PC-9 (cell line): Measurements from ENCODE around the gene SERP2. TPM values are rescaled to one million over a fixed set of nuclear protein-coding genes. Genes with fewer than 3 reads are reported as not detected.

Experiments
- BruUV-seq: library from RNA; stranded (reverse); fragments of 400-500 nt; replicated peaks from 2 replicates; lab custom pipeline; 2021; lab: Mats Ljungman, UMichigan
- CTCF ChIA-PET: fragments of 300-600 bp; sonication (Branson Sonifier 250); formaldehyde crosslinking; loops from one replicate; lab custom pipeline; 2022; ENCODE audit warnings: antibody characterized with exemption; lab: Charles Lee
- POLR2A ChIA-PET: fragments of 300-600 bp; sonication (Branson Sonifier 250); formaldehyde crosslinking; loops from one replicate; lab custom pipeline; 2022; ENCODE audit warnings: antibody characterized with exemption; ENCODE audit not compliant: unreplicated experiment; lab: Charles Lee
- DNase-seq, 2 experiments: peaks; one replicate each; pipeline versions ENCODE4 v3.0.0 to v3.0.0-alpha.2; 2015 to 2022; ENCODE audit warnings: mixed read lengths in 1 of 2
- H2AFZ ChIP-seq: fragments of 200-600 bp; sonication (generic); 2 replicates; pipeline ENCODE4 v1.8.1; 2017; ENCODE audit warnings: antibody characterized with exemption
- H3F3A ChIP-seq: fragments of 200-600 bp; sonication (generic); 2 replicates; pipeline ENCODE4 v1.8.1; 2017; ENCODE audit warnings: antibody characterized with exemption, mild to moderate bottlenecking, low read depth; ENCODE audit not compliant: insufficient read depth
- H3K27ac ChIP-seq: fragments of 200-600 bp; sonication (generic); 2 replicates; pipeline ENCODE4 v1.6.1; 2016; ENCODE audit warnings: mixed run types
- H3K27me3 ChIP-seq: fragments of 200-600 bp; sonication (generic); 2 replicates; pipeline ENCODE4 v1.6.1; 2016; ENCODE audit warnings: low read depth, mixed run types; ENCODE audit not compliant: insufficient read depth
- H3K36me3 ChIP-seq: fragments of 200-600 bp; sonication (generic); 2 replicates; pipeline ENCODE4 v1.6.1; 2016; ENCODE audit warnings: low read depth, mixed run types
- H3K4me1 ChIP-seq: fragments of 200-600 bp; sonication (generic); replicated peaks from 2 replicates; pipeline ENCODE4 v1.6.1; 2016; ENCODE audit warnings: mixed run types; ENCODE audit not compliant: insufficient read depth
- H3K4me2 ChIP-seq: fragments of 200-600 bp; sonication (generic); 2 replicates; pipeline ENCODE4 v1.6.1; 2017; ENCODE audit warnings: mixed run types
- H3K4me3 ChIP-seq: fragments of 200-600 bp; sonication (generic); 2 replicates; pipeline ENCODE4 v1.6.1; 2016; ENCODE audit warnings: mixed run types
- H3K79me2 ChIP-seq: fragments of 200-600 bp; sonication (generic); 2 replicates; pipeline ENCODE4 v1.6.1; 2017; ENCODE audit warnings: low read depth, mixed run types
- H3K9me2 ChIP-seq: fragments of 200-600 bp; sonication (generic); 2 replicates; pipeline ENCODE4 v1.8.1; 2017; ENCODE audit warnings: mild to moderate bottlenecking; ENCODE audit not compliant: insufficient read depth
- H3K9me3 ChIP-seq: fragments of 200-600 bp; sonication (generic); 2 replicates; pipeline ENCODE4 v1.8.1; 2016; ENCODE audit warnings: low read depth; ENCODE audit not compliant: insufficient read depth
- H4K20me1 ChIP-seq: fragments of 200-600 bp; sonication (generic); 2 replicates; pipeline ENCODE4 v1.8.1; 2017; ENCODE audit not compliant: insufficient read depth
- EZH2 ChIP-seq: fragments of 200-600 bp; sonication (generic); IDR thresholded peaks from 2 replicates; pipeline ENCODE4 v1.8.0; 2017; ENCODE audit warnings: antibody characterized with exemption, low read depth
- intact Hi-C: fragments of 100-400 bp; cut with micrococcal nuclease; formaldehyde crosslinking; loops from one replicate; pipeline ENCODE4 v1.10.0; 2022; ENCODE audit not compliant: unreplicated experiment
- total RNA-seq: library from RNA; stranded (reverse); gene quantifications from 2 replicates; pipeline ENCODE4 v1.2.3, GENCODE V29; 2021
- TF ChIP-seq, protein P1 (sequence below): fragments of 200-600 bp; sonication (generic); conservative IDR thresholded peaks from 2 replicates; pipeline ENCODE4 v1.6.1; 2017; ENCODE audit warnings: mixed run types, antibody characterized with exemption, mild to moderate bottlenecking, moderate library complexity

Gene SERP2
- total RNA-seq, 1 experiment from 2014 or later, result 0.70 TPM

DNA sequence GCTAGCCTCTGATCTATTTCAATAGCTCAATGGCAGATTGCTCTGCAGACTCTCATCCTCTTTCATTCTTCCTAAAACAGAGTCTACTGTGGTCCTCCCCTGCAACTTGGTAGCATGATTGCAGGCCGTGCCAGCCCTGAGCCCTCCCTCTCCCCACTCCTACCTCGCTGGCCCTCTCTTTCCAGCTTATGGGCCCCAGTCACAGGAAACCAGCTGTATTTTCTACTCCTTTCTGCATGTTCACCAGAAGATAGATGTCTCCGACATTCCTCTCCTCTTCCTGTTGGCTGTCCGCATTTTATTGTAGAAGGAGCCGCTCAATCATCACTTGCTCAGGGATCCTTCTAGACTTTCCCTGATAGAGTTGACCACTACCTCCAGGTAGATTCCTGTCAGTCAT lies 50.2 kb downstream of the SERP2 start:
- ChIA-PET CTCF (no interaction called here), POLR2A (interaction anchor here (0.6 kb wide), 1 partner anchor 378 kb away, joined by 3 read pairs; no protein-coding TSS in a partner anchor)
- H3K27ac ChIP-seq, result no peak overlapping the region
- DNase-seq, result no peak
- H3K4me1 ChIP-seq, result no peaks in the 10 kb centered on the region
- H3K4me2 ChIP-seq, result no peak overlapping the region
- BruUV-seq, result no TSS peak
- no peaks in the 10 kb centered on the region; the same call in 1 of the 2 replicates for H3F3A ChIP-seq
- intact Hi-C loops, result no loop called here
- no peak for TF ChIP-seq EZH2
- TF ChIP-seq, protein P1, sequence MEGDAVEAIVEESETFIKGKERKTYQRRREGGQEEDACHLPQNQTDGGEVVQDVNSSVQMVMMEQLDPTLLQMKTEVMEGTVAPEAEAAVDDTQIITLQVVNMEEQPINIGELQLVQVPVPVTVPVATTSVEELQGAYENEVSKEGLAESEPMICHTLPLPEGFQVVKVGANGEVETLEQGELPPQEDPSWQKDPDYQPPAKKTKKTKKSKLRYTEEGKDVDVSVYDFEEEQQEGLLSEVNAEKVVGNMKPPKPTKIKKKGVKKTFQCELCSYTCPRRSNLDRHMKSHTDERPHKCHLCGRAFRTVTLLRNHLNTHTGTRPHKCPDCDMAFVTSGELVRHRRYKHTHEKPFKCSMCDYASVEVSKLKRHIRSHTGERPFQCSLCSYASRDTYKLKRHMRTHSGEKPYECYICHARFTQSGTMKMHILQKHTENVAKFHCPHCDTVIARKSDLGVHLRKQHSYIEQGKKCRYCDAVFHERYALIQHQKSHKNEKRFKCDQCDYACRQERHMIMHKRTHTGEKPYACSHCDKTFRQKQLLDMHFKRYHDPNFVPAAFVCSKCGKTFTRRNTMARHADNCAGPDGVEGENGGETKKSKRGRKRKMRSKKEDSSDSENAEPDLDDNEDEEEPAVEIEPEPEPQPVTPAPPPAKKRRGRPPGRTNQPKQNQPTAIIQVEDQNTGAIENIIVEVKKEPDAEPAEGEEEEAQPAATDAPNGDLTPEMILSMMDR, result no peak
- H3K27me3 ChIP-seq, result no peaks in the 10 kb centered on the region
- H3K36me3 ChIP-seq, result no peaks in the 10 kb centered on the region
- H3K4me3 ChIP-seq, result no peak overlapping the region
- H2AFZ ChIP-seq, result no peak overlapping the region
- H4K20me1 ChIP-seq, result no peaks in the 10 kb centered on the region
- H3K79me2 ChIP-seq, result no peaks in the 10 kb centered on the region
- H3K9me3 ChIP-seq, result no peaks in the 10 kb centered on the region
- no peaks in the 10 kb centered on the region for H3K9me2 ChIP-seq

DNA sequence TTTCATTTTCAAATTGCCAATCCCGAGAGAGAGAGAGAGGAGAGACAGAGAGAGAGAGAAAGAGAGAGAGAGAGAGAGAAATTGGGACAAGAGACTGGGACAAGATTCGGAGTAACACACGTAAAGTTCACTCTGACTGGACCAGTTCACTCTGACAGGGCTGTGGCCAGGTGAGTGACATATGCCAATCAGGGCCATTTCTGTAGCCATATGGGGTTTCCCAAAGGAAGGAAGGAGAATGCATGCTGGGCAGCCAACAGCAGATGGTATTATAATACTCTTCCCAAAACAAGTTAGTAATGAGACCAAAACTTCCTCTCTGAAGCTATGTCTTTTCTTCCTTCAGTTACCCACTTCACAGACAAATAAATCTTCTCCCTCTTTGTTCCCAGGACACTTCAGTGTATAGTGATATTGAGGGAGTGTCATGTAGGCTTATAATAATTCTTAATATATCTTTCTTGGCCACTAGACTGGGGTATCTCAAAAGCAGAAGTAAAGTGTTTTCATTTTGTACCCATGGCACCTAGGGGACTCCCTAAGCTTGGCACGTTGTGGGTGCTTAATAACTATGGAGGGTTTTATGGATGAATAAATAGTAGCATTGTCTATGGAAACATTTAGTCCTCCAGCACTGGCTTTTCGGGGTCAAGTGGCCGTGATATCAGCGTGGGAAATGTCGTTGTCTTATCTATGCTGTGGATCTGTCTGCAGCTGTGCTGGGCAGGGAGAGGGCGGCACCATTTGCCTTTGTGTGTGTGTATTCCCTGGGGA lies 51.6 kb downstream of the SERP2 start:
- CTCF ChIA-PET, result interaction anchor here (0.6 kb wide), 1 partner anchor 272 kb away, joined by 3 read pairs; no protein-coding TSS in a partner anchor
- H3K4me1 ChIP-seq, result no peaks in the 10 kb centered on the region
- TF ChIP-seq, protein P1, result no peak
- TF ChIP-seq EZH2, result no peak
- no peak overlapping the region for H3K4me2 ChIP-seq
- POLR2A ChIA-PET, result no interaction called here
- no peaks in the 10 kb centered on the region for H3K27me3 ChIP-seq
- H3K9me2 ChIP-seq, result no peaks in the 10 kb centered on the region
- no peaks in the 10 kb centered on the region for H4K20me1 ChIP-seq
- DNase-seq, result no peak
- H3K4me3 ChIP-seq, result no peak overlapping the region
- no peaks in the 10 kb centered on the region; the same call in 1 of the 2 replicates for H3F3A ChIP-seq
- H3K9me3 ChIP-seq, result no peaks in the 10 kb centered on the region
- H3K27ac ChIP-seq, result no peak overlapping the region
- no TSS peak for BruUV-seq
- H3K79me2 ChIP-seq, result no peaks in the 10 kb centered on the region
- intact Hi-C loops, result no loop called here
- H2AFZ ChIP-seq, result no peak overlapping the region
- no peaks in the 10 kb centered on the region for H3K36me3 ChIP-seq

DNA sequence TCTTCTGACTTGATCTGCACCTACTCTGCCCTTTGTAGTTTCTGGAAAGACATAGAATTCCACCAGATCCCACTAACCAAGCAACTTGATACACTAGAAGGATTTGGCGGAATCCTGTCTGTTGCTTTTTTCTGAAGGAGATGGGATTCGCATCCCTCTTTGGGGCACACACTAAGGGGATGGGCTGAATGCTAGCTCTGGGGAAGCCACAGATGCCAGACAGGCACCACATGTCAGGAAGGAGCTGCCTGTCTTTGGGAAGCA lies 52.1 kb downstream of the SERP2 start:
- Histone ChIP-seq H3F3A (no peaks in the 10 kb centered on the region; the same call in 1 of the 2 replicates), H3K27me3 (no peaks in the 10 kb centered on the region), H3K36me3 (no peaks in the 10 kb centered on the region), H3K4me3 (no peak overlapping the region), H3K79me2 (no peaks in the 10 kb centered on the region), H3K4me2 (no peak overlapping the region), H3K9me2 (no peaks in the 10 kb centered on the region), H3K27ac (no peak overlapping the region), H4K20me1 (no peaks in the 10 kb centered on the region), H3K4me1 (no peaks in the 10 kb centered on the region), H3K9me3 (no peaks in the 10 kb centered on the region), H2AFZ (no peak overlapping the region)
- intact Hi-C loops, result no loop called here
- no peak for DNase-seq
- ChIA-PET CTCF (interaction anchor here (0.6 kb wide), 1 partner anchor 273 kb away, joined by 3 read pairs; no protein-coding TSS in a partner anchor), POLR2A (no interaction called here)
- TF ChIP-seq, protein P1, result no peak
- no peak for TF ChIP-seq EZH2
- BruUV-seq, result no TSS peak
